ENCODE results near the gene ACTG2. TPM values are rescaled to one million over a fixed set of nuclear protein-coding genes. Genes with fewer than 3 reads are reported as not detected.
"Not testable (repeated sequence)": the region's sequence is repeated elsewhere in the genome, so short reads cannot be mapped to it uniquely, and the experiment has no call there.

Gene ACTG2
- polyA plus RNA-seq, 1 donor = 5.1 TPM

DNA sequence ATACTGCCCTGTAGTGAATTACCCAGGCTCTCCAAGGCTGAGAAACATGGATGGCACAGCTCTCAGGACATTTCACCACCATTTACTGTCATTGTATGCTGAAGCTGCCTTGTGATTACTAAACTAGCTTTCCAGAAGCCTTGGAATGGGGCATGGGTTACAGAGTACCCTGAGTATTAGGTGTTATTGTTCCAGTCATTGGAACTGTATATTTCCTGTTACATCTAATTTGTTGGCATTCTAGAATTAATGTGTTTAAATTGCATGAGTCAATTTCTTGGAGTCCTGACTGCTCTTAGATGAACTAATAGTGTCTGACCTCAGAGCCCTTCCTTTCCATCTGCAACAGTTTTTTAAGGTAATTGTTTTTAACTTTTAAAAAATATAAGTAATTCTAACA lies 42.8 kb downstream of the ACTG2 start:
- DNase-seq (ENCODE audit: low read depth) = no peak

DNA sequence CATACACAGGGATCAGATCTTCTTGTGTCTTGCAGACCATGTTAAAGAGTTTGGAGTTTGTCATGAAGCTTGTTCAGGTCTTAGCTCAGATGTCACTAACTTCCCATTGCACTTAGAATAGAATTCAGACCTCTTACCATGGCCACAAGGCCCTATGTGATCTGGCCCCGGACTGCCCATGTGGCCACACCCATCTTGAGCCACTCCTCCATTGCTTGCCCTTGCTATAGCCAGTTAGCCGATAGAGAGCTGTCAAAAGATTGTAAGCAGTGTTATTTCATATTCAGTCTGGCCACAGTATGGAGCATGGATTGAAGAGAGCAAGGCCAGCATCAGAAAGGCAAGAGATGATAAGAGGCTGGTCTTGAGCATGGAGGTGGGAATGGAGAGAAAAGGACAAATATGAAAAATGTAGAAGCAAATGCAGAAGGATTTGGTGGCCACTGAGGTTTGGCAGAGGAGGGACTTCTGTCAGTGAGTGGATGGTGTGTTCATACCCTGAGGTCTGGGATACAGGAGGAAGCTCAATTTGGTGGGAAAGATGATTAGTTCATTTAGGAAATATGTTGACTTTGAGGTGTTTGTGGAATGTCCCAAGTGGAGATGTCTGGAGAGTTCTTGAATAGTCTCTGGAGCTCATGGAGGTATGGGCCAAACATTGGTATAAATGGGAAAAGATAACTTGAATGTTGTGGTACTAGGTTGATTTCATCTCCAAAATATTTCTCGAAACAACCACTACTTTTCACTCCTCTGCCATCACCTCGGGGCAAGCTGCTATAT lies 44.5 kb downstream of the ACTG2 start:
- DNase-seq (ENCODE audit: low read depth) = no peak

- no peak for DNase-seq (ENCODE audit: low read depth)
Observed at GRCh38 chr2:73937899-73938298, 45.1 kb downstream of the ACTG2 start.

GRCh38 chr2:73938718-73939352 lies 46.0 kb downstream of the ACTG2 start:
- no peak for DNase-seq (ENCODE audit: low read depth)

GRCh38 chr2:73939419-73939818 lies 46.6 kb downstream of the ACTG2 start:
- DNase-seq (ENCODE audit: low read depth) = no peak

DNA sequence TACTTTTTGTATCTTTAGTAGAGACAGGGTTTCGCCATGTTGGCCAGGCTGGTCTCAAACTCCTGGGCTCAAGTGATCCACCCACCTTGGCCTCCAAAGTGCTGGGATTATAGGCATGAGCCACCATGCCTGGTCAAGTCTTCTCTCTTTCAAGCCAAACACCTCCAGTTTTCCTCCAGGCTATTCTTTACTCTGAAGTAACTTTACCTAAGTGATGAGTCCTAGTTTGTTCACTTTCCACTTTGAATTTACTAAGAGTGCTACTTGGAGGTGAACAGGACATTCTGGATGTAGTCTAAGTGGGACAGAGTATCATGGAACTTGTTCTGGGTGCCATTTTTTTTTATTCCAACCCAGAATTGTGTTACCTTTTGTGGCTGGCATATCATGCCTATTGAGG lies 47.3 kb downstream of the ACTG2 start:
- not testable (repeated sequence) for DNase-seq (ENCODE audit: low read depth)

DNA sequence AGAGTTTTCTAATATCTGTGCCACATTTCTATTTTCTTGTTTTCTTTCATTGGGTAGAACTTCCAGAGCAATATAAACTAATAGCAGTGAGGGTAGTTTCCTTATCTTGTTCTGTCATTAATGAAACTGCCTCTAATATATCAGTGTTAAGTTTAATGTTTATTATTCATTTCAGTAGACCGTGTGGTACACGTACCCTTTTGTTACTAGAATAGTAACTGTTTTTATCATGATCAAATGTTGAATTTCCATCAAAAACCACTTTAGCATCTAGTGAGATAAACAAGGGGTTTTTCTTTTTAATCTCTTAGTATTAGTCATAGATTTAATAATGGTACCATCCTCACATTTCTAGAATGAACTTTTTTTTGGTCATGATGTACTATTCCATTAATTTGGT lies 49.9 kb downstream of the ACTG2 start:
- DNase-seq (ENCODE audit: low read depth) = no peak

- DNase-seq (ENCODE audit: low read depth) = no peak
Observed at GRCh38 chr2:73944714-73945113, 51.9 kb downstream of the ACTG2 start.

DNA sequence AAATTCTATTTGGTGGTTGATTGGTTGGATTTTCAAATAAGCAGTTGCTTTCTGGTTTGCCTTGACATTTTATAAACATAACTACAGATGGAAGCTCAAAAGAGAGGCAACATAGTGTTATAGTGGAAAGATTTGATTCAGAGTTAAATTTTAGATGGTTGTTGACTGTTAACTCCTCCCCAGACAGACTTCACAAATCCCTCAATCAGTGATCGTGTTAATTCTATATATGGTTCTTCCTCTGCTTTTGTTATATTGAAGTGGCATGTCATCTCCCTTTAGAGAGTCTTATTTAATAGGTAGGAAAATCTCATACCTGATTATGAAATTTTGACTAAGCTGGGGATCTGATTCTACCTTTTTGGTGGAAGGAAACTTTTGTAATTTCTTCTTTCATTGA lies 53.4 kb downstream of the ACTG2 start:
- DNase-seq (ENCODE audit: low read depth) = no peak

DNA sequence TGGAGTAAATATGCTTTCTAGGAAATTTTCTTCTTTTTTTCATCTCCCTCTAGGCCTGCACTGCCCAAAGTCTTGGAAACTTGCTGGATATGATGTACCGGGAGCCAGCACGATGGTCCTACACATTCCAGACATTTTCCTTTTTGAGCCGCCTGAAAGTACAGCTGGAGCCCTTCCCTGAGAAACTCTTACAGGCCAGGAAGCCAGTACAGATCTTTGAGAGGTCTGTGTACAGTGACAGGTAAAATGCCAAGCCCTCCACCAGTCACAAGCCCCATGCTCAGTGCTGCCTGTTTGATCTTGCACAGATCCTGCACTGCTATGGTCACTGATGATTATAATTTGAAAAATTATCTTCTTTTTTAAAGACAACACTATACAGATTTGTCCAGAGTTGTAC lies 53.9 kb downstream of the ACTG2 start:
- no peak for DNase-seq (ENCODE audit: low read depth)

DNA sequence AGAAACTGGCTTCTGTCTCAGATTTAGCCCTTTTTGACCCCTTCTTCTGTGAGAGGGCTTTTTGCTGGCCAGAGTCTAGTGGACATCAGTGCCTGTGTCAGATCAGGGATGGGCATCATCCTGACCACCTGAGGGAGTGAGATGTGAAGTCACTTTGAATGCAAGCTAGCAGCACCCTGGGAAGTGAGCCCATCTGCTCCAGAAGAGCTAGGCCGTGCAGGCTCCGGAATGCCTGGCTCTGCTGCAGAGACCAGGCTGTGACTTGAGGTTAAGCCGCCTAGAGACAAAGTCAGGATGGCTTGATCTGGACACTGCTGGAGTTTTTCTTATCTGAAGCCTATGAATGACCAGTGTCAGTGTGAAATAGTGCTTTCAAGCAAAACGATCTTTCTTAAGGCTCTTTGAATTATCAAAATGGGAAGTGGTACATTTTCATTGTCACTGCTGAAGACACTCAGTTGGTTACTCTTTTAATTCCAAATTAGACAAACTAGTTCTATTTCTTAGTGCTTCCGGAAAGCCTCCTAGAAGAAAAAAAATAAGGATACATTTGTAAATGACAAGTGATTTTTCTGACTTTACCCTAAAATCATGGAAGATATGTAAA lies 54.7 kb downstream of the ACTG2 start:
- no peak for DNase-seq (ENCODE audit: low read depth)

GRCh38 chr2:73949802-73950201 lies 57.0 kb downstream of the ACTG2 start:
- no peak for DNase-seq (ENCODE audit: low read depth)

DNA sequence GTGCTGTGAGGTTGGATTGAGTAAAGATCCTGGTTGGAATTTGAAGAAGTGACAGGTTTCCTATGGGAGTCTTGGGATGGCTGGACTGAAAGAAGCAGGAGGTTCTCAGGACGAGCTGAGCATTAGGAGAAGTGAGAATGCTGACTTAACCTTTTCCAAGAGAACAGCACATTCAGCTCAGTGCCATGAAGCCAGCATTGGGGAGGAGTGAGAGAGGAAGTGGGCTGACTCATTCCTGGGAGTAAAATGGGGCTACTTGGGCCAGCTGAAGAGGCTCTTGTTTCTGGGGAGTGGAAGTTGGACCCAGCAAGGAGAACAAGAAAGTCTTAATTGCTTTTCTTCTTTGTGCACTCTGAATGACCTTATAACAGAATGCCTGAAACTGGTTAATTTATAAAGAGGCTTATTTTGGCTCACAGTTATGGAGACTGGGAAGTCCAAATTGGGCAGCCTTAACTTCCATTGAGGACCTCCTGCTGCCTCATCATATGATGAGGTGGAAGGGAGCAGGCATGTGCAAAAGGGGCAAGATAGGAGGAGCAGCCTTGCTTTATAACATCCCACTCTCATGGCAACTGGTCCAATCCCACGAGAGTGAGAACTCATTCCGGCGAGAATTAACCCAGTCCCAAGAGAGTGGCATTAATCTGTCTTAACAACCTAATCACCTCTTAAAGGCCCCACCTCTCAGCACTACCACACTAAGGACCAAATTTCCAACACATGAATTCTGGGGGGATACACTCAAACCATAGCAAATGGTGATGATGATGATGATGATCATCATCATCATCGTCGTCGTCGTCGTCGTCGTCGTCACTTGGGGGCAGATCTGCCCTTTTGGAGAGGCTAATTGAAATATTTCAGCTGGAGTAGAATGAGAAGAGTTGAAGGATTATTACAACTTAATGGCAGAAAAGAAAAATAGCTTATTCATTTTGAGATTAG lies 60.0 kb downstream of the ACTG2 start:
- DNase-seq (ENCODE audit: low read depth) = no peak

DNA sequence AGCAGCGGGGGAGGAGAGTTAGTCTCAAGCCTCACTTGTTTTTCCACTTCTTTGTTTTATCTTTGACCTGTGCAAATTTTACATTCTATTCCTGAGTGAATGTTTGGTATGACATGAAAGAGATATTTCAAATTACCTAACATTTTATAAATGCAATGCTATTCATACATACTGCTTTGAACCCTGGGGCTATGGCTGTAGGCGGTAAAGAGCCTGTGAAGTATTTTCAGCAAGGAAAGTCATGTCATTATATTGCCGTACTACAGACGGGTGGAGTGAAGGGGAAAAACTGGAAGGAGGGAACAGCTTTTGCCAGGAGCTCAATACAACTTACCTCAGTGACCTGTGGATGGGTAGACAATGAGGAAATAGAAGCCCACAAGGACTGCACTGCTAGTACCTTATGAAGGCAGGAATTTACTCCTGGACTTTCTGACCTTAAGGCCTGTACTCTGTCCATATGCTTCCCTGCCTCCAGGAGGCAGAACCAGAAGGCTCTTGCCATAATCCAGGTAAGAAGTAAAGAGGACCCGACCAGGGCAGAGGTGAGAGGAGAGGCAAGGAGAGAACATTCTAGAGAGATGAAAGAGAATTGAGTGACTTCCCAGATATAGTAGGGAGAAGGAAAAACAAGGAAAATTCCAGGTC lies 63.5 kb downstream of the ACTG2 start:
- no peak for DNase-seq (ENCODE audit: low read depth)

GRCh38 chr2:73961274-73961673 lies 68.5 kb downstream of the ACTG2 start:
- no peak for DNase-seq (ENCODE audit: low read depth)

DNA sequence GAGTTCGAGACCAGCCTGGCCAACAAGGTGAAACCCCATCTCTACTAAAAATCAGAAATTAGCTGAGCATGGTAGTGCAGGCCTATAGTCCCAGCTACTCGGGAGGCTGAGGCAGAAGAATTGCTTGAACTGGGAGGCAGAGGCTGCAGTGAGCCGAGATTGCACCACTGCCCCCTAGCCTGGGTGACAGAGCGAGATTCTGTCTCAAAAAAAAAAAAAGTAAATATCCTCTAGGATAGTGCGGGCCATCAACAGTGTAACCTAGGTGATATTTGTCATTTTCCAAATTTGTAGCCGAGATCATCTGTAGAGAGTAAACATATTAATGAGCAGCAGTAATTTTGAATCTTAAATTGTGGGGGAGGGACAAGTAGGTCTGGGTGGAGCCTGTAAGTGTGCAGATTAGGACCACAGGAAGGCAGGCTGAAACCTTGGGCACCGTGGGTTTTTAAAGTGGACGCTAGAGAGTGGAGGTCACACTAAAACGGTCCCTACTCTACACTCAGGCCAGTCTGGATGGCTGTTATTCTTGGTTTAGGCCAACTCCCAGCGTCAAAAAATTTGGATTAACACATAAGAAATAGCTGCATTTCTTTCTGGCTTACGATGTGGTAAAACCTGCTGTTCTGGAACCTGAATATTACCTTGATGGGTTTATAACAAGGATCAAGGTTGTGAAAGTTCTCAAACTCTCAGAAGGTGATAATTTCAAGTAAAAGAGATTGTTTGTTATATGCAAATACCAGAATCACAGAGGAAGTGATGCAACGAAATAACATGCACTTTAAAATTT lies 69.2 kb downstream of the ACTG2 start:
- no peak for DNase-seq (ENCODE audit: low read depth)

DNA sequence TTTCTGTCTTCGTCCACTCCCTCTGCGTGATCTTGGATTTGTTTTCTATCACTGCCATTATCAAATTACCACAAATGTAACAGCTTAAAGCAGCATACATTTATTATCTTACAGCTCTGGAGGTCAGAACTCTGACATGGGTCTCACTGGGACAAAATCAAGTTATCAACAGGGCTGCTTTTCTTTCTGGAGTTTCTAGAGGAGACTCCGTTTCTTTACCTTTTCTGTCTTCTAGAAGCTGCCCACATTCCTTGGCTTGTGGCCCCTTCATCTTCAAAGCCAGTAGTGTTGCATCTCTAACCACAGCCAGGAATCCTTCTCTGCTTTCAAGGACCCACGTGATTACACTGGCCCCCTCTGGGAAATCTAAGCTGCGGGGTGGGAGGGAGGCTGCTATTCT lies 70.0 kb downstream of the ACTG2 start:
- no peak for DNase-seq (ENCODE audit: low read depth)

DNA sequence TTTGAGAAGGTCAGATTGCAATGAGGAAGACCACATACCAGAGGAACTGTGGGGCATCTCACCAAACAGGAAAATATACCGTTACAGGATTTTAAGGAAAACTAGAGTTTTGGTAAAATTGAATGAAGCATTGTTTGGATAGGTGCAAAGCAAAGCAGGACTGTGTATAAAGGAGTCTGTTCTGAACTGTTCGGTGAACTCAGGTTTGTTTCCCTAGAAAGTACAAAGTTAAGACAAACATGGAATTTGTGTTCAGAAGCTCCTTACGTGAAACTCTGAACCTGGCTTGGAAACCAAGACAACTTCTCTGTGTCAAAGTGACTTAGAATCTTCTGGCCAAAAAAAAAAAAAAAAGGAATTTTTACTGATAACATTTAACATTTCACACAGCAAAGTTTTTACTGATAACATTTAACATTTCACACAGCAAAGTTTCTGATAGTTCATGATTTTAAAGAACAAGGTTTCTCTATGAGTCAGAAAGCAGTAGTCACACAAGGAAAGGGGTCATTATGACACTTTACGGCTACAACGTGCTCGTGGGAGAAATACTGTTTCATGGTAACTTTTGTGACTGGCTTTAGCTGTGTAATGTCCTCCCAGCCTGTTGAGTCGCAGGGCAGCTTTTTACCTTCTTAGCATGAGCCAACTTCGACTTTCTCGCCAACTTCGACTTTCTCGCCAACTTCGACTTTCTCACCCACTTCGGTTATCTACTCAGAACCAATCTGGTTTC lies 70.7 kb downstream of the ACTG2 start:
- no peak for DNase-seq (ENCODE audit: low read depth)

DNA sequence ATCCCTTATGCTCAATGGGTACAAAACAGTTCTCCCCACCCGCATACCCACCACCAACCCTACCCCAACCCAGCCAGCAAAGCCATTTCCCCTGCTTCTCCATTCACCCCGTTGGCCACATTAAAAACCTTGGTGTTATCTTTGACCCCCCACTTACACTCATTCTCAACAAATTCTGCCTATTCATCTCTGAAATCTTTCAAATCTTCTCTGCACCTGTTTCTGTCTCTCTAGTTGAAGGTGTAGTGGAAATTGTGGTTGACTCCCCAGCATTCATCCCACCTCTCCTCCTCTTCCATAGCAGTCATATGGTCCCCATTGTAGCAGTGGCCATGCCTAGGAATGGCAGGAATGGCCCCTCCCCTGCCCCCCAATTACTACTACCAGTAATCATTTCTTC lies 71.4 kb downstream of the ACTG2 start:
- DNase-seq (ENCODE audit: low read depth) = no peak

- no peak for DNase-seq (ENCODE audit: low read depth)
Observed at GRCh38 chr2:73965053-73965452, 72.2 kb downstream of the ACTG2 start.

Data from forelimb muscle (tissue), 1 donor.